Measurements from ENCODE around the gene RABGAP1L. TPM values are rescaled to one million over a fixed set of nuclear protein-coding genes. Genes with fewer than 3 reads are reported as not detected.

The RABGAP1L gene
- total RNA-seq, 2 experiments from 2014 or later = 59.8 to 67.6 TPM

DNA sequence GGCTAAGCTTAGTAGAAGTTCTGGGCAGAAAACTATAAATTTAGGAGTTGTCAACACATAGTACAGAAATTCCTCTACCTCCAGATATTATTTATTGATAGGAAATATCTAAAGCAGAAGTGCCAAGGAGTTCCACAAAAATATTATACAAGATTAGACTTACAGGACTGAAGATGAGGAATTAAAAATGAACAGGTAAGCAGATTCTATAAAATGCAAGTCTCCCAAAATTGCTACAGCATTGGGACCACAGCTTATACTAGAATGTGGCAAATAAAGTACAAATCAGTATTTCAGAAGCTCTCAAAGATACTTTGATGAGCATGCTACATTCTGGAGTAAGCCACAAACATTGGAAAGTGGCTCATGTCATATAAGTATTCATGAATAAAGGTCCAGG is 790.3 kb downstream of the RABGAP1L start:
- H3K27me3 ChIP-seq (ENCODE audit: control insufficient read depth in 1 of 2, insufficient read depth in 2 of 2, low read length in 2 of 2) = no peaks in the 10 kb centered on the region
- H3K36me3 ChIP-seq (ENCODE audit: insufficient read depth, low read length) = no peaks in the 10 kb centered on the region
- Mint-ChIP-seq H3K36me3 (ENCODE audit: low read depth) (no peaks in the 10 kb centered on the region), H3K27me3 (no peaks in the 10 kb centered on the region), H3K4me3 (no peak overlapping the region), H3K9me3 (no peaks in the 10 kb centered on the region), H3K4me1 (ENCODE audit: low read depth) (peaks cover 30% of the 10 kb centered on the region), H3K27ac (no peak overlapping the region)
- ChIA-PET CTCF (interaction anchor here (1.0 kb wide), 1 partner anchor 10 kb away, joined by 3 read pairs; no protein-coding TSS in a partner anchor), POLR2A (no interaction called here)
- no peaks in the 10 kb centered on the region for H3K9me3 ChIP-seq (ENCODE audit: control insufficient read depth in 1 of 2, insufficient read depth in 1 of 2, low read length in 2 of 2)
- DNase-seq = no peak
- TF ChIP-seq, protein P1, sequence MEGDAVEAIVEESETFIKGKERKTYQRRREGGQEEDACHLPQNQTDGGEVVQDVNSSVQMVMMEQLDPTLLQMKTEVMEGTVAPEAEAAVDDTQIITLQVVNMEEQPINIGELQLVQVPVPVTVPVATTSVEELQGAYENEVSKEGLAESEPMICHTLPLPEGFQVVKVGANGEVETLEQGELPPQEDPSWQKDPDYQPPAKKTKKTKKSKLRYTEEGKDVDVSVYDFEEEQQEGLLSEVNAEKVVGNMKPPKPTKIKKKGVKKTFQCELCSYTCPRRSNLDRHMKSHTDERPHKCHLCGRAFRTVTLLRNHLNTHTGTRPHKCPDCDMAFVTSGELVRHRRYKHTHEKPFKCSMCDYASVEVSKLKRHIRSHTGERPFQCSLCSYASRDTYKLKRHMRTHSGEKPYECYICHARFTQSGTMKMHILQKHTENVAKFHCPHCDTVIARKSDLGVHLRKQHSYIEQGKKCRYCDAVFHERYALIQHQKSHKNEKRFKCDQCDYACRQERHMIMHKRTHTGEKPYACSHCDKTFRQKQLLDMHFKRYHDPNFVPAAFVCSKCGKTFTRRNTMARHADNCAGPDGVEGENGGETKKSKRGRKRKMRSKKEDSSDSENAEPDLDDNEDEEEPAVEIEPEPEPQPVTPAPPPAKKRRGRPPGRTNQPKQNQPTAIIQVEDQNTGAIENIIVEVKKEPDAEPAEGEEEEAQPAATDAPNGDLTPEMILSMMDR (IDR thresholded peaks at IDR 0.05) = no peak
- intact Hi-C loops (cut with DNase I, micrococcal nuclease) = loop anchor here in 1 of 2 experiments (5.0 kb wide), 1 partner anchor 47 kb away; no protein-coding TSS in a partner anchor
- H3K4me1 ChIP-seq (ENCODE audit: insufficient read depth, low read length) = peaks cover 2% of the 10 kb centered on the region
- no peak overlapping the region for H3K4me3 ChIP-seq (ENCODE audit: low read length)
- no peak overlapping the region for H3K27ac ChIP-seq (ENCODE audit: low read depth in 1 of 2, low read length in 2 of 2)
- ATAC-seq (ENCODE audit: poor library complexity) = no peak

DNA sequence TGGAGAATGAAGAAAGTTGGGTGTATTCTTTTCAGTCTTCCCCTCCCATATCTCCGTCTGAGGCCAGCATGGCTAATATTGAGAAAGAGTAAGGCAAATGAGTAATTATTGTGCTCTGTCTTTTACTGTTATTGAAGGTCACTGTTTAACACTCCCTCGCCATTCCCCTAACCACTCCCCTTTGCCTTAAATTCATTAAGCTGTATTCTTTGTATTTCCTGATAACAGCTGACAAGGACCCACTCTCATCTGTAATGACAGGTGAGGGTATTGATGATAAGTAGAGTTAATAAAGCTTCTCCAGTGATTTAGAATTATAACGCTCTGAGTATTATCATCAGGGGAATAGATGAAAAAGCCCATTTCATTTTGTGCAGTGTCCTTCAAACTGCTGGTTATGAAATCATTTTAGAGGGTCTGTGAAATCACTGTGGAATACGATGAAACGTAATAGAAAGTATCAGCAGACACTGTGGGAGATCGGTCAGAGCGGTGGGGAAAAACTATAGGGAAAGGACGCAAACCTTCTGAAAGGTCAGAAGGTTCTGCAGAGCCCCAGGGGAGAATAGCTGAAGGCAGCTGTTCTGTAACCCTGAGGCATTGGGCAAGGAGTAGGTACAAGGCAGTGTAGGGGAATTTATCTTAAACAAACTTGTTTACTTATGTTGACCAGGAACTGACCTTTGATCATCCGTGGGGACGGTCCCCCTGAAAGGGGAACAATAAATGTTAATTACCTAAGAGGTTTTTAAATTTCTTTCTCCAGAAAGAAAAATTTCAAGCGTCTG is 794.2 kb downstream of the RABGAP1L start:
- ChIA-PET CTCF (no interaction called here), POLR2A (interaction anchor here (1.3 to 2.4 kb wide), 5 partner anchors 11 to 154 kb away, joined by 3 to 9 read pairs (median 5); partner anchors contain the start of gene CACYBP)
- Histone ChIP-seq H3K36me3 (ENCODE audit: insufficient read depth, low read length) (no peaks in the 10 kb centered on the region), H3K4me3 (ENCODE audit: low read length) (no peak overlapping the region), H3K27ac (ENCODE audit: low read depth in 1 of 2, low read length in 2 of 2) (no peak overlapping the region), H3K9me3 (ENCODE audit: control insufficient read depth in 1 of 2, insufficient read depth in 1 of 2, low read length in 2 of 2) (no peaks in the 10 kb centered on the region), H3K4me1 (ENCODE audit: insufficient read depth, low read length) (peaks cover 6% of the 10 kb centered on the region), H3K27me3 (ENCODE audit: control insufficient read depth in 1 of 2, insufficient read depth in 2 of 2, low read length in 2 of 2) (no peaks in the 10 kb centered on the region)
- no peak for ATAC-seq (ENCODE audit: poor library complexity)
- Mint-ChIP-seq H3K9me3 (no peaks in the 10 kb centered on the region), H3K36me3 (ENCODE audit: low read depth) (peaks cover 9% of the 10 kb centered on the region), H3K27ac (peak overlapping the region; percentile 61), H3K4me3 (no peak overlapping the region), H3K27me3 (no peaks in the 10 kb centered on the region), H3K4me1 (ENCODE audit: low read depth) (peaks cover 40% of the 10 kb centered on the region)
- TF ChIP-seq, protein P1 (IDR thresholded peaks at IDR 0.05) = no peak
- intact Hi-C loops (cut with DNase I, micrococcal nuclease) = loop anchor here in 1 of 2 experiments (5.0 kb wide), 1 partner anchor 51 kb away; no protein-coding TSS in a partner anchor
- DNase-seq = no peak

DNA sequence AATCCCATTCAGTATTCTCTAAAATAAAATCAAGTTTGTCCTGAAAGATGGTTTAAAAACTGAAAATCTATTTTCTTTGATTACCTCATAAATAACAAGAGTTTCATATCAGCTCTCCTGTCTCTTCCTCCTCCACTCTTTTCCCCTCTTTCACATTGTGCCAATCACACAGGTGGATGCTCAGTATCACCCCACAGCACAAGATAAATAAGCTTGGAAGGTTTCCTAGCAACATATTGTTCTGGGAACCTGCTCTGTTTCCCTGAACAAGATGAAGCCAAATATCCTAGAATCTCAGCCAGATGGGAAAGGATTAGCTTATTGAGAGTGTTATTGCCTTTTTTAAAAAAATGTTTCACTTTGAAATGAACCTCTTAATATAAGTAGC is 794.7 kb downstream of the RABGAP1L start:
- POLR2A ChIA-PET = interaction anchor here (0.7 to 2.4 kb wide), 6 partner anchors 10 to 155 kb away, joined by 3 to 9 read pairs (median 4); partner anchors contain the start of gene CACYBP
- Histone ChIP-seq H3K36me3 (ENCODE audit: insufficient read depth, low read length) (no peaks in the 10 kb centered on the region), H3K9me3 (ENCODE audit: control insufficient read depth in 1 of 2, insufficient read depth in 1 of 2, low read length in 2 of 2) (no peaks in the 10 kb centered on the region), H3K27me3 (ENCODE audit: control insufficient read depth in 1 of 2, insufficient read depth in 2 of 2, low read length in 2 of 2) (no peaks in the 10 kb centered on the region), H3K27ac (ENCODE audit: low read depth in 1 of 2, low read length in 2 of 2) (no peak overlapping the region), H3K4me1 (ENCODE audit: insufficient read depth, low read length) (peaks cover 6% of the 10 kb centered on the region), H3K4me3 (ENCODE audit: low read length) (no peak overlapping the region)
- H3K27me3 Mint-ChIP-seq = no peaks in the 10 kb centered on the region
- CTCF ChIA-PET = interaction anchor here (1.2 kb wide), 1 partner anchor 8 kb away, joined by 3 read pairs; no protein-coding TSS in a partner anchor
- peaks cover 9% of the 10 kb centered on the region for H3K36me3 Mint-ChIP-seq (ENCODE audit: low read depth)
- DNase-seq (no peak), ATAC-seq (ENCODE audit: poor library complexity) (no peak)
- TF ChIP-seq, protein P1 (IDR thresholded peaks at IDR 0.05) = no peak
- no peak overlapping the region for H3K4me3 Mint-ChIP-seq
- no peaks in the 10 kb centered on the region for H3K9me3 Mint-ChIP-seq
- peak overlapping the region; percentile 61 for H3K27ac Mint-ChIP-seq
- peaks cover 41% of the 10 kb centered on the region for H3K4me1 Mint-ChIP-seq (ENCODE audit: low read depth)
- intact Hi-C loops (cut with DNase I, micrococcal nuclease) = loop anchor here in 1 of 2 experiments (5.0 kb wide), 1 partner anchor 52 kb away; no protein-coding TSS in a partner anchor

All from CD4-positive, alpha-beta T cell (primary cell).